Tibial nerve (tissue), 4 donors: ENCODE data around the gene ANXA5.

Experiments used
- CTCF ChIP-seq, 5 experiments: fragments of 200-600 bp in 3 of 5; fragments of 450-650 bp in 2 of 5; sonication (generic) in 3 of 5; IDR thresholded peaks; one replicate each; pipeline ENCODE4 v1.5.1; 2016 to 2019; ENCODE audit warnings: antibody characterized with exemption in 5 of 5, mild to moderate bottlenecking in 3 of 5, moderate library complexity in 2 of 5
- EP300 ChIP-seq, 2 donors: sonication (generic); formaldehyde crosslinking; IDR thresholded peaks; one replicate each; pipeline ENCODE4 v1.6.1; 2017; ENCODE audit warnings: antibody characterized with exemption in 2 of 2, mild to moderate bottlenecking in 1 of 2
- POLR2A ChIP-seq, 2 donors: fragments of 450-650 bp; IDR thresholded peaks; one replicate each; pipeline ENCODE4 v1.6.1; 2017; ENCODE audit warnings: antibody characterized with exemption in 2 of 2, mild to moderate bottlenecking in 2 of 2, moderate library complexity in 2 of 2

GRCh38 chr4:121701263-121701662 is 4.5 kb upstream of the ANXA5 start:
- TF ChIP-seq CTCF (IDR thresholded peaks at IDR 0.05) = no peak
- no peak for TF ChIP-seq POLR2A (IDR thresholded peaks at IDR 0.05)
- no peak for TF ChIP-seq EP300 (IDR thresholded peaks at IDR 0.05)
